SK-N-SH (cell line): ENCODE data around the gene SPINK9. TPM values are rescaled to one million over a fixed set of nuclear protein-coding genes. Genes with fewer than 3 reads are reported as not detected.

Experiments
- CTCF ChIA-PET: fragments of 300-600, 350-600 bp; formaldehyde crosslinking; extraction: SDS; loops from one replicate; lab custom pipeline; 2021; lab: Yijun Ruan, JAX
- POLR2A ChIA-PET: fragments of 350-600 bp; sonication (Branson Sonifier 250); formaldehyde crosslinking; extraction: SDS; loops from one replicate; lab custom pipeline; 2020; ENCODE audit warnings: antibody characterized with exemption, inconsistent platforms; lab: Yijun Ruan, JAX
- DNase-seq: peaks from one replicate; pipeline ENCODE4 v3.0.0; 2012
- H2AFZ ChIP-seq: fragments of 200-600 bp; sonication (generic); 2 replicates; pipeline ENCODE4 v1.8.1; 2016; ENCODE audit warnings: antibody characterized with exemption, mild to moderate bottlenecking, low read depth
- H3F3A ChIP-seq: fragments of 200-600 bp; sonication (generic); replicated peaks from 2 replicates; pipeline ENCODE3; 2016; ENCODE audit warnings: antibody characterized with exemption, mild to moderate bottlenecking; ENCODE audit not compliant: insufficient read depth
- H3K27ac ChIP-seq, 2 experiments: fragments of 200-500 bp in 1 of 2; fragments of 200-600 bp in 1 of 2; sonication (Bioruptor generic) in 1 of 2; sonication (generic), shearing (Covaris generic) in 1 of 2; 2 replicates each; pipeline versions ENCODE4 v1.5.1 to v1.6.1; 2014 to 2016; ENCODE audit warnings: low read depth in 2 of 2, inconsistent platforms in 1 of 2, low read length in 1 of 2, mild to moderate bottlenecking in 1 of 2, mixed read lengths in 1 of 2
- H3K27me3 ChIP-seq: fragments of 200-600 bp; sonication (generic), shearing (Covaris generic); 2 replicates; pipeline ENCODE4 v1.6.1; 2016; ENCODE audit warnings: mixed run types; ENCODE audit not compliant: insufficient read depth
- H3K36me3 ChIP-seq, 2 experiments: fragments of 200-500 bp in 1 of 2; fragments of 200-600 bp in 1 of 2; sonication (Bioruptor generic) in 1 of 2; sonication (generic) in 1 of 2; replicated peaks in 1 of 2; 2 replicates each; pipeline versions ENCODE3 to v1.5.1; 2014 to 2016; ENCODE audit warnings: low read length in 1 of 2, mild to moderate bottlenecking in 1 of 2; ENCODE audit not compliant: insufficient read depth in 2 of 2, control insufficient read depth in 1 of 2
- H3K4me1 ChIP-seq, 2 experiments: fragments of 200-500 bp in 1 of 2; fragments of 200-600 bp in 1 of 2; sonication (Bioruptor generic) in 1 of 2; sonication (generic), shearing (Covaris generic) in 1 of 2; 2 replicates each; pipeline versions ENCODE4 v1.5.1 to v1.6.1; 2014 to 2016; ENCODE audit warnings: low read depth in 1 of 2, low read length in 1 of 2, mixed run types in 1 of 2; ENCODE audit not compliant: insufficient read depth in 2 of 2, control insufficient read depth in 1 of 2
- H3K4me2 ChIP-seq: fragments of 200-600 bp; sonication (generic), shearing (Covaris generic); 2 replicates; pipeline ENCODE4 v1.6.1; 2017; ENCODE audit warnings: mixed run types
- H3K4me3 ChIP-seq, 2 experiments: fragments of 200-500 bp in 1 of 2; fragments of 200-600 bp in 1 of 2; sonication (Bioruptor generic) in 1 of 2; sonication (generic), shearing (Covaris generic) in 1 of 2; 2 replicates each; pipeline versions ENCODE4 v1.5.1 to v1.8.1; 2014 to 2016; ENCODE audit warnings: low read depth in 2 of 2, inconsistent platforms in 1 of 2, low read length in 1 of 2, mild to moderate bottlenecking in 1 of 2, mixed read lengths in 1 of 2, moderate library complexity in 1 of 2
- H3K79me2 ChIP-seq: fragments of 200-600 bp; sonication (generic); 2 replicates; pipeline ENCODE4 v1.8.1; 2017; ENCODE audit warnings: mild to moderate bottlenecking; ENCODE audit not compliant: insufficient read depth
- H3K9ac ChIP-seq: fragments of 200-600 bp; sonication (generic); 2 replicates; pipeline ENCODE4 v1.6.1; 2017; ENCODE audit warnings: mixed run types
- H3K9me2 ChIP-seq: fragments of 200-600 bp; sonication (generic); 2 replicates; pipeline ENCODE4 v1.6.1; 2017; ENCODE audit warnings: mixed run types
- H3K9me3 ChIP-seq: fragments of 200-600 bp; sonication (generic); 2 replicates; pipeline ENCODE4 v1.6.1; 2017; ENCODE audit warnings: mixed run types, mild to moderate bottlenecking, moderate library complexity
- H4K20me1 ChIP-seq: fragments of 200-600 bp; sonication (generic); 2 replicates; pipeline ENCODE4 v1.6.1; 2017; ENCODE audit warnings: mild to moderate bottlenecking, mixed run types; ENCODE audit not compliant: insufficient read depth
- FOXJ3 ChIP-seq: sonication (generic); formaldehyde crosslinking; IDR thresholded peaks from 2 replicates; pipeline ENCODE4 v1.5.1; 2020; ENCODE audit warnings: mild to moderate bottlenecking, missing genetic modification reagents
- FOXM1 ChIP-seq: IDR thresholded peaks from 2 replicates; pipeline ENCODE4 v1.4.0; 2012; ENCODE audit warnings: low read depth, mild to moderate bottlenecking
- GABPA ChIP-seq: IDR thresholded peaks from 2 replicates; pipeline ENCODE4 v1.4.0; 2012; ENCODE audit warnings: low read depth, mild to moderate bottlenecking
- JUND ChIP-seq: IDR thresholded peaks from 2 replicates; pipeline ENCODE4 v1.4.0; 2012
- MAX ChIP-seq: IDR thresholded peaks from 2 replicates; pipeline ENCODE4 v1.4.0; 2012; ENCODE audit warnings: low read depth
- MEF2A ChIP-seq: IDR thresholded peaks from 2 replicates; pipeline ENCODE4 v1.4.0; 2012; ENCODE audit warnings: low read depth, borderline replicate concordance
- MXI1 ChIP-seq: IDR thresholded peaks from 2 replicates; pipeline ENCODE4 v1.6.1; 2012; ENCODE audit warnings: mild to moderate bottlenecking, low read depth, low read length, improper control_type of control experiment
- RAD21 ChIP-seq: IDR thresholded peaks from 2 replicates; pipeline ENCODE4 v1.6.1; 2012; ENCODE audit warnings: mild to moderate bottlenecking, low read length
- RXRA ChIP-seq: IDR thresholded peaks from 2 replicates; pipeline ENCODE4 v1.4.0; 2012; ENCODE audit warnings: low read depth, mild to moderate bottlenecking, borderline replicate concordance
- SIN3A ChIP-seq: IDR thresholded peaks from 2 replicates; pipeline ENCODE4 v1.6.1; 2012; ENCODE audit warnings: low read depth, mild to moderate bottlenecking, low read length, moderate library complexity, borderline replicate concordance
- SMC3 ChIP-seq: IDR thresholded peaks from 2 replicates; pipeline ENCODE4 v1.6.1; 2012; ENCODE audit warnings: low read depth, low read length, improper control_type of control experiment
- TAF1 ChIP-seq: IDR thresholded peaks from 2 replicates; pipeline ENCODE4 v1.6.1; 2012; ENCODE audit warnings: low read depth, mild to moderate bottlenecking, low read length, moderate library complexity, borderline replicate concordance
- TCF12 ChIP-seq: IDR thresholded peaks from 2 replicates; pipeline ENCODE4 v1.4.0; 2012
- polyA plus RNA-seq, 3 experiments: library from polyadenylated mRNA; depleted of rRNA; stranded (reverse); fragments of >200 nt; gene quantifications; 2 replicates each; pipeline ENCODE4 v1.2.3, GENCODE V29; 2012
- TF ChIP-seq, protein P1 (sequence below): IDR thresholded peaks from 2 replicates; pipeline ENCODE4 v1.4.0; 2012; ENCODE audit warnings: low read depth, borderline replicate concordance
- TF ChIP-seq, protein P2 (sequence below): IDR thresholded peaks from 2 replicates; pipeline ENCODE4 v1.4.0; 2012; ENCODE audit warnings: low read depth, borderline replicate concordance
- TF ChIP-seq, protein P3 (sequence below): fragments of 150-350 bp; IDR thresholded peaks from 2 replicates; pipeline ENCODE4 v1.6.1; 2016; ENCODE audit warnings: mild to moderate bottlenecking, low read depth, low read length

Gene SPINK9
- polyA plus RNA-seq, 1 of the 3 experiments (the other 2 are of a cell fraction), result not detected

GRCh38 chr5:148309746-148310145, 25.6 kb upstream of the SPINK9 start:
- no peaks in the 10 kb centered on the region for H3F3A ChIP-seq
- no peak overlapping the region for H3K4me2 ChIP-seq
- DNase-seq, result no peak
- TF ChIP-seq RXRA (no peak), FOXJ3 (CRISPR knock-in tag) (no peak), TAF1 (no peak), SMC3 (no peak), RAD21 (no peak), TCF12 (no peak), FOXM1 (no peak), MAX (no peak), GABPA (no peak), SIN3A (no peak), MEF2A (no peak), JUND (no peak), MXI1 (no peak)
- TF ChIP-seq, protein P1, sequence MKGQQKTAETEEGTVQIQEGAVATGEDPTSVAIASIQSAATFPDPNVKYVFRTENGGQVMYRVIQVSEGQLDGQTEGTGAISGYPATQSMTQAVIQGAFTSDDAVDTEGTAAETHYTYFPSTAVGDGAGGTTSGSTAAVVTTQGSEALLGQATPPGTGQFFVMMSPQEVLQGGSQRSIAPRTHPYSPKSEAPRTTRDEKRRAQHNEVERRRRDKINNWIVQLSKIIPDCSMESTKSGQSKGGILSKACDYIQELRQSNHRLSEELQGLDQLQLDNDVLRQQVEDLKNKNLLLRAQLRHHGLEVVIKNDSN, result no peak
- TF ChIP-seq, protein P2, sequence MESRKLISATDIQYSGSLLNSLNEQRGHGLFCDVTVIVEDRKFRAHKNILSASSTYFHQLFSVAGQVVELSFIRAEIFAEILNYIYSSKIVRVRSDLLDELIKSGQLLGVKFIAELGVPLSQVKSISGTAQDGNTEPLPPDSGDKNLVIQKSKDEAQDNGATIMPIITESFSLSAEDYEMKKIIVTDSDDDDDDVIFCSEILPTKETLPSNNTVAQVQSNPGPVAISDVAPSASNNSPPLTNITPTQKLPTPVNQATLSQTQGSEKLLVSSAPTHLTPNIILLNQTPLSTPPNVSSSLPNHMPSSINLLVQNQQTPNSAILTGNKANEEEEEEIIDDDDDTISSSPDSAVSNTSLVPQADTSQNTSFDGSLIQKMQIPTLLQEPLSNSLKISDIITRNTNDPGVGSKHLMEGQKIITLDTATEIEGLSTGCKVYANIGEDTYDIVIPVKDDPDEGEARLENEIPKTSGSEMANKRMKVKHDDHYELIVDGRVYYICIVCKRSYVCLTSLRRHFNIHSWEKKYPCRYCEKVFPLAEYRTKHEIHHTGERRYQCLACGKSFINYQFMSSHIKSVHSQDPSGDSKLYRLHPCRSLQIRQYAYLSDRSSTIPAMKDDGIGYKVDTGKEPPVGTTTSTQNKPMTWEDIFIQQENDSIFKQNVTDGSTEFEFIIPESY, result no peak
- TF ChIP-seq, protein P3, sequence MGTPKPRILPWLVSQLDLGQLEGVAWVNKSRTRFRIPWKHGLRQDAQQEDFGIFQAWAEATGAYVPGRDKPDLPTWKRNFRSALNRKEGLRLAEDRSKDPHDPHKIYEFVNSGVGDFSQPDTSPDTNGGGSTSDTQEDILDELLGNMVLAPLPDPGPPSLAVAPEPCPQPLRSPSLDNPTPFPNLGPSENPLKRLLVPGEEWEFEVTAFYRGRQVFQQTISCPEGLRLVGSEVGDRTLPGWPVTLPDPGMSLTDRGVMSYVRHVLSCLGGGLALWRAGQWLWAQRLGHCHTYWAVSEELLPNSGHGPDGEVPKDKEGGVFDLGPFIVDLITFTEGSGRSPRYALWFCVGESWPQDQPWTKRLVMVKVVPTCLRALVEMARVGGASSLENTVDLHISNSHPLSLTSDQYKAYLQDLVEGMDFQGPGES, result no peak
- H3K36me3 ChIP-seq, result no peaks in the 10 kb centered on the region
- no peaks in the 10 kb centered on the region for H3K9me2 ChIP-seq
- H3K4me1 ChIP-seq, result no peaks in the 10 kb centered on the region
- H2AFZ ChIP-seq, result no peak overlapping the region
- H4K20me1 ChIP-seq, result no peaks in the 10 kb centered on the region
- POLR2A ChIA-PET, result no interaction called here
- CTCF ChIA-PET, result no interaction called here
- no peaks in the 10 kb centered on the region for H3K27me3 ChIP-seq
- H3K27ac ChIP-seq, result no peak overlapping the region
- H3K4me3 ChIP-seq, result no peak overlapping the region
- no peaks in the 10 kb centered on the region for H3K9me3 ChIP-seq
- H3K9ac ChIP-seq, result no peak overlapping the region
- no peaks in the 10 kb centered on the region for H3K79me2 ChIP-seq
